ENCODE data around the gene HSPA8.

GRCh38 chr11:123069908-123070821 lies 8.2 kb upstream of the HSPA8 start:
- TF ChIP-seq MAX (IDR thresholded peaks at IDR 0.05) (no peak), NFIC (IDR thresholded peaks at IDR 0.05) (no peak), USF1 (IDR thresholded peaks at IDR 0.05) (no peak), CEBPB (IDR thresholded peaks at IDR 0.05) (no peak), RAD21 (IDR thresholded peaks at IDR 0.05; ENCODE audit: low read depth) (no peak), FOXM1 (IDR thresholded peaks at IDR 0.05; ENCODE audit: borderline replicate concordance, low read depth) (no peak), CREB1 (IDR thresholded peaks at IDR 0.05; ENCODE audit: low read depth) (no peak)

All from Ishikawa (cell line).